Left cardiac atrium (tissue), 4 donors: ENCODE measurements around the gene TRIM49C. TPM values are rescaled to one million over a fixed set of nuclear protein-coding genes. Genes with fewer than 3 reads are reported as not detected.
A peak's percentile ranks its signal among the peaks of the same experiment; 100 is the strongest.
"Not testable (repeated sequence)": the region's sequence is repeated elsewhere in the genome, so short reads cannot be mapped to it uniquely, and the experiment has no call there.

Experiments used
- ATAC-seq, 2 donors: fragments of 200-7000 bp; cut with Tn5 transposase; one replicate each; pipeline ENCODE4 v1.9.1; 2020; ENCODE audit warnings: mild to moderate bottlenecking in 2 of 2, moderate library complexity in 2 of 2
- DNase-seq: peaks from one replicate; pipeline ENCODE4 v3.0.0-alpha.2; 2020
- intact Hi-C, 2 donors: fragments of 100-400 bp; cut with DNase I; formaldehyde crosslinking; loops; one replicate each; pipeline versions ENCODE4 v1.14.1 to v1.15.1; 2022 to 2023
- long read RNA-seq: library from polyadenylated mRNA; unstranded; transcript quantifications from one replicate; pipeline ENCODE4 v2.0.0, GENCODE V29; 2021
- total RNA-seq, 2 donors: library from RNA; stranded (reverse); fragmentation: NEBNext Ultra II Directional; extraction: Animal tissue kit (Norgen Biotek cat#: 25700); gene quantifications; one replicate each; pipeline ENCODE4 v1.2.1, GENCODE V29; 2021
- donor health status: DM: no; HTN: yes; CAD: no.
- donor health status: DM: no; HTN: yes; CAD: no; lungs with severe emphysema.
- donor health status: DM: yes; HTN: yes; CAD: no.
- donor health status: Dilated cardiomyopathy.

The TRIM49C gene
- total RNA-seq, result not detected
- long read RNA-seq, result 0 reads

GRCh38 chr11:90030806-90031205 lies at the start of gene TRIM49C:
Gene TRIM49C (plus strand): TSS chr11:90031106. CDS start chr11:90035212, 4,106 bp downstream.
- DNase-seq, ATAC-seq, intact Hi-C loops: not testable (repeated sequence)

- intact Hi-C loops, DNase-seq, ATAC-seq: not testable (repeated sequence)
These were observed 6.7 kb upstream of the TRIM49C start for GRCh38 chr11:90024184-90024583.

- DNase-seq, result peak; percentile 11
These were observed 20.8 kb downstream of the TRIM49C start for GRCh38 chr11:90051591-90052209.

GRCh38 chr11:90052311-90052710 lies 21.4 kb downstream of the TRIM49C start:
- DNase-seq, intact Hi-C loops, ATAC-seq: not testable (repeated sequence)

More at GRCh38 chr11:90051591-90052209, 20.8 kb downstream of the TRIM49C start:
- intact Hi-C loops, ATAC-seq: not testable (repeated sequence)

GRCh38 chr11:90053545-90053944 lies 22.6 kb downstream of the TRIM49C start:
- intact Hi-C loops, DNase-seq, ATAC-seq: not testable (repeated sequence)

GRCh38 chr11:90085650-90086049 lies 54.7 kb downstream of the TRIM49C start, which contains the start of gene UBTFL1:
Gene UBTFL1 (plus strand): TSS chr11:90085950. CDS start chr11:90085950, 0 bp downstream.
- ATAC-seq, intact Hi-C loops, DNase-seq: not testable (repeated sequence)

- DNase-seq, intact Hi-C loops: not testable (repeated sequence)
These were observed 57.8 kb downstream of the TRIM49C start for GRCh38 chr11:90088731-90089130.

More at GRCh38 chr11:90088731-90089130, 57.8 kb downstream of the TRIM49C start:
- not testable (repeated sequence) for ATAC-seq

Other genes starting within 250 kb of the TRIM49C start
- not detected for gene TRIM49, start 222.5 kb upstream of the TRIM49C start, total RNA-seq
- not detected for gene TRIM64B, start 152.6 kb upstream of the TRIM49C start, total RNA-seq
- gene TRIM49D1, start 108.9 kb upstream of the TRIM49C start, total RNA-seq, result not detected
- not detected for gene TRIM49D2, start 107.0 kb upstream of the TRIM49C start, total RNA-seq
- not detected for gene TRIM64, start 65.1 kb upstream of the TRIM49C start, total RNA-seq
- not detected for gene UBTFL1, start 54.8 kb downstream of the TRIM49C start, total RNA-seq
- 1 to 10 TPM in 1 of 2 donors, under 1 TPM in 1; 0.68 to 2.5 TPM for gene NAALAD2, start 103.6 kb downstream of the TRIM49C start, total RNA-seq
- gene CHORDC1, start 191.9 kb downstream of the TRIM49C start, total RNA-seq, result 10 to 100 TPM; 31.1 to 37.6 TPM